HG03060 (cell line): ENCODE measurements around the gene STARD5.

Experiments
- ATAC-seq: cut with Tn5 transposase; IDR thresholded peaks from one replicate; pipeline ENCODE4 v1.9.1; 2021; ENCODE audit warnings: low read depth, moderate number of reproducible peaks; ENCODE audit not compliant: unreplicated experiment

The STARD5 gene

DNA sequence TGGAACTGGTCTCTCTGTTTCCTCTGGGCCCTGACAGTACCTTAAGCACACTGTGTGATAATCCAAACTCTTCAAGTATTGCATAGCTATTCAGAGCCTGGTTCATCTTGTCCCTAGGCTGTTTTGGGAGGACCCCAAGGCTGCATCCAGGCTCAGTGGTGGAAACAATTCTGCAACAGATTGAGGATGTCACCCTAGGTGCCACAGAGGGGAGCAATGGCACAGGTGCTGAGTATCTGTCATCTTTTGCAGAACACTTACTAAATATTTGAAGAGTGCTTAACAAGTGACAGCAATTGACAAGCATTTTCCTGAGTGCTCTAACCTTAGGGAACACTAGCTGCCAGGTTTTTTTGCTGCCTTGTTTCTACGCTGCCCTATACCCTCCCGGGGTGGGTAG is 27.8 kb downstream of the STARD5 start:
- no peak for ATAC-seq

DNA sequence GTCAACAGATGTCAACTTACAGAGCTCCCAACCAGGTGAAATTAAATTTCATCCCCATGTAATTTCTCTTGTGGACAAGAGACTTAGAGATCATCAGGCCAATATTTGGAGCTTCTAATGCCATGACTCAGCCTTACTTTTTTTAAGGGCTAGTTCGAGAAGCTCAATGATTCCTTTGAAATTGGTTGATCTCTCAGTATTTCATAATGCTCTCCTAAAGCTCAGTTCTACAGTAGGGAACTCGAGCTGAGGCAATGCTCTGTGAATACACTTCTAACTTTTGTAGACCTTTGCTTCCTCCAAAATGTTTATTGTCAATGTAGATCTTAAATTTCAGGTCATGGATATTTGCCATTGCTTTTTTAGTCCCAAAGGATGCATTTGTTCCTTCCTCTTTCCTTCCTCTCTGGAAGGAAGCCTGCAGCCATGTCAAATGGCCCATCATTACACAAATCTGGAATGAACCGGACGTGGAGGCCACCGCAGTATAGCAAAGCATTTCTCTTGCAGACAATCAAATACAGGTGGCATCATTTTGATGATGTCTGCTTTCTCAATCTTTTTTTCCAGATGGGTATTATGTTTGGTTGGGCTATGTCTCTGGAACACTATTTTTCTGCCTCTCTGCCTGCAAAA is 28.3 kb downstream of the STARD5 start:
- no peak for ATAC-seq

DNA sequence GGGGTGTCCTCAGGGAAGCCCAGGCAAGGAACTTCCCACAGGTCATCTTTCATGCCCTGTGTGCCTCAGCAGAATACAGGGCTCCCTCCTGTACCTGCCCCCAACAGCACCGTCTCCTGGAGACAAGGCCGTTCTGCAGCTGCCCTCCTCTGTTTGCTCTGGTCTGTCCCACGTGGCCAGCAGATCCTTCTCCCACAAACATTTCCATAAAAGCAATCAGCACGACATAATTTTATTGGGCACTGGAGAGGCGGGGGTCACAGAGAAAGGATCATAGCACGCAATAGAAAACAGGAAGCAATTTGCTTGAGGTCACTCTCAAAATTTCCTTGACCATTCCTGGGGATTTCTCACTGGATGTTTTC is 29.4 kb downstream of the STARD5 start:
- ATAC-seq, result no peak

DNA sequence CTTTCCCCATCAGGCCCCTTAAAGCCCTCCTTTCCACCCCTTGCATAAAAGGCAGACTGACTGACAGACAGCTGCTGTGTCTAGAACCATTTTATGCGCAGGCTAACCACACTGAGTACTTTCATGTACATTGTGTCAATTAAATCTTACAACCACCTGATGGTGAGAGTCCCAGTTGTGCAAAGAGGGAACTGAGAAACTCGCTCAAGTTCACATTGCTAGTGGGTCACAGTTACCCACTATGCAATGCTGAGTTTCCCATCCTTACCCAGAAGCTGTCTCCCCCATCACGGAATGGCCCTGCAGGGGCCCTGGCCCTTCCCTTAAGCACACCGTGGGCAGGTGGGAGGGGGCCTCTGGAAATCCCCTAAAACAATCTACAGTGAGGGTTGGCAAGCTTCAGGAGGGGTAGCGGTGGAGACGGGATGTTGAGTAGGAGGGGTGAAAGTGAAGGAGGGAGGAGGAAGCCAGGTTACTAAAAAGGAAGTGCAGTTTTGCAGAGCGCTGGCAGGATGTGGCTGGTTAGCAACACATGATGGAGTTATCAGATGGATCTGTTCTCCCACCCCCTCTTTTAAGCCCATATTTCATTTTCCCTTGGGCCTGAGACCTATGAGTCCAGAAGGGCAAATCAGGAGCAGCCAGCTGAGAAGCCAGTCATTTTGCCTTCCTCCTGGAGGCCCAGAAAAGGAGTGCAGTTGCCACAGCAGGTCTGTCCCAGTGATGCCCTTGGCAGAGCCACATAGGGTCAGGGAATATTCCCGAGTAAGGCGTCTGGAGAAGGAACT is 30.0 kb downstream of the STARD5 start:
- peak; percentile 55 for ATAC-seq

GRCh38 chr15:81292523-81293001 is 31.4 kb downstream of the STARD5 start:
- peak; percentile 27 for ATAC-seq

DNA sequence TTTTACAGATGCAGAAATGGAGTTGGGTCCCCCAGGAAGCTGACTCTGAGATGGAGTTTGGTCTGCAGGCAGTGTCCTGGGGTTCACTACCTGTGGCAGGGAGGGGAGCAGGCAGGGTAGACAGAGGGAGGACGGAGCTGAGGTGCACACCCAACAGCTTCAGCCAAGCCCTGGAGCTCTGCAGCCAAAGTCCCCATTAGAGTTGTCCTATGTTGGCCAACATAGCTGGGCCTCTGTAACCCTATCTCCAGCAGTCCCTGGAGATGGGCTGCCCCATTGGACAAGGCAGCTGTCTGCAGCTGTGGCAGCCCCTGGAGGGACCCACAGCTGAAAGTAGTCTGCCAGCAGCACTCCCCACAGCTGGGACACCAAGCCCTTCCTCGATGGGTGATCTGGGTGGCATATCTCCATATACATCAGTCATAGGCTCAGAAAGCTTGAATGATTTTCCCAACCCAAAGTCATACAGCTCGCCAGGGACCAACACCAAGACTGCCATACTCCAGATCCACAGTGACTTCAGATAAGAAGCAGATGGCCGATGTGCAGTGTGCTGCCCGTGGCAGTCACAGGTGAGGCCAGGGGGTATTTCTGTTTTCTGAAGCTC is 31.9 kb downstream of the STARD5 start:
- ATAC-seq, result peak; percentile 0

DNA sequence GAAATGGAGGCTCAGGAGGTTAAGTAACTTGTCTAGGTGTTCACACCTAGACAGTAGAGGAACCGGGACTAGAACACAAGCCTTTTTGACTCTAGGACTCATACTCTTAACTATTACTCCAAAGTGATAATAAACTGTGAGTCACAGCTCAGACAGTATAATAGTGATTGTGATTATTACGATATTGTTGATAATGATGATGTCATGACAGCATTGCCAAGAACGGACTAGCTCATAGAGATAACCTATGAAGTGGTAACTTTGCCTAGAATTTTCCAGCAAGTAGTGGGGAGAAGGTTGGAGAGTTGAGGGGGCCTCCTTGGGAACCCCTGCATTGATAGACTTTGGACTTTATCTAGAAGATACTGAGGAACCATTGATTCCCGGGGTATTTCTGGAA is 34.0 kb downstream of the STARD5 start:
- ATAC-seq, result no peak

DNA sequence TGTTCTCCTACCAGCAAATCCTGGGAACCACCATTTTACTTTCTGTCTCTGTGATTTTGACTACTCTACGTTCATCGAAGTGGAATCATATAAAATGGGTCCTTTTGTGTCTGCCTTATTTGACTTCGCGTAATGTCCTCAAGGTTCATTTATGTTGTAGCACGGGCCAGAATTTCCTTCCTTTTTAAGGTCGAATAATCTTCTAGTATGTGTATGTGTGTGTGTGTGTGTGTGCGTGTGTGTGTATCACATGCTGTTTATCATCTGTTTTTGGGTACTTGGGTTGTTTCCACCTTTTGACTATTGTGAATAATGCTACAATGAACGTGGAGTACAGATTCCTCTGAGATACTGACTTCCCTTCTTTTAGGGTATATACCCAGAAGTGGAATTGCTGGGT is 35.3 kb downstream of the STARD5 start:
- no peak for ATAC-seq

DNA sequence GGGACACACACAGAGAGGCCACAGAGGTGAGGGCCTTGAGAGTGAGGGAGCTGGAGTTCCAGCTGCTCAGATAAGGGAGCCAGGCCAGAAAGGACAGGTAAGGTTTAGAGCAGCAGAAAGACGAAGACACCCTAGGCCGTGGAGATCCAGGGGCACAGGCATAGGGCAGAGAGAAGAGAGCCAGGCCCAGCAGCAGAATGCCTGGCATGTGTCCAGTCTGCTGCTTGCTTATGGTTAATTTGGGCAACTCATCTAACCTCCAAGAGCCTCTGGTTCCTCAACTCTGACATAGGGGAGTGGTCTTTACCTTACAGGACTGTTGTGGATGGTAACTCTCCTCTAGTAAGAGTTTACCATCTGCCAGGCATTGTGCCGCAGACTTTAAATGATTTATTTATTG is 35.9 kb downstream of the STARD5 start:
- ATAC-seq, result no peak

- ATAC-seq, result no peak
These were observed 37.3 kb downstream of the STARD5 start for GRCh38 chr15:81286621-81287121.

GRCh38 chr15:81285461-81285860 is 38.5 kb downstream of the STARD5 start:
- no peak for ATAC-seq

- no peak for ATAC-seq
These were observed 39.5 kb downstream of the STARD5 start for GRCh38 chr15:81284256-81285031.

GRCh38 chr15:81282911-81283310 is 41.0 kb downstream of the STARD5 start:
- no peak for ATAC-seq

DNA sequence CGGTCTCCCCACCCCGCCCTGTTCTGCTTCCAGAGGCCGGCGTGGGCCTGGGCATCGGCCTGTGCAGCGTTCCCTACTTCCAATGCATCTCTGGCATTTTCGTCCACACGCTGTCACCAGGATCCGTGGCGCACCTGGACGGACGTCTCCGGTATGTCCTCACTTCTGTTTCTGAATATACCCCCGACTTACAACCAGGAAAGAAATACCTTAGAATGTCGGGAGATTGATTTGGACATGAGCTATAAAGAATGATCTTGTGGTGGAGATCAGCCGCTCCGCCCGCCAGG is 41.4 kb downstream of the STARD5 start:
- ATAC-seq, result no peak

DNA sequence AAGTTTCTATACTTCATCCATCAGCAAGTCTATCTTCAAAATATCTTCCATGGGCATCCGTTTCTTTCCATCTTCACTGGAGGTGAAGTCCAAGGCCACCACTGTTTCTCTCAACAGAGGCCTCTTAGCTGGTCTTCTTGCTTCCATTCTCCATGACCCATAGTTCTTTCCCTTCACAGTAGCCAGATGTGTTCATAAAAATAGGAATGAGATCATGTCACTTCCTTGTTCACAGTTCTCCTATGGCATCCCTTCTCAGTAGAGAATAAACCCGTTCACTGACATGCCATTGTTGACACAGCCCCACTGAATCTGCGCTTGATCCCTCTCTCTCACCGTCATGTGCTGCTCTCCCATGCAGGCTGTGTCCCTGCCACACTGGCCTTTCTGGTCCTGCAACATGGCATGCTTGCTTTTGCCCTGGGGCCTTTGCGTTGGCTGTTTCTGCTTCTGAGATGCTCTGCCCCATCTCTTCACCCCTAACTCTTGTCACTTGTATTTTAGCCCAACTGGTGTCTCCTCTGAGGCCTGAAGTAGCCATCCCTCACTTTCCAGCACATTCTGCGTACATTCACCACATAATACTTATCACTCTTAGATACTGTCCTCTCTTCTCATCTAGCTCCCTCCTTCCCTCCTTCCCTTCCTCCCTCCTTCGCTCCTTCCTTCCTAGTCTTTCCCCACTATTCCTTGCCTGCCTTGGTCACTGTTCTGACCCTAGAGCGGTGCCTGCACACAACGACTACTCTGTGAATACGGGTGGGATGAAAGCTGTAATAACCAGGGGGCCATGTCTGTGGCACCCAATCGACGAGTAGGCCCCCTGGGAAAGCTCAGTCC is 42.0 kb downstream of the STARD5 start:
- no peak for ATAC-seq

- no peak for ATAC-seq
These were observed 42.5 kb downstream of the STARD5 start for GRCh38 chr15:81281456-81281735.

DNA sequence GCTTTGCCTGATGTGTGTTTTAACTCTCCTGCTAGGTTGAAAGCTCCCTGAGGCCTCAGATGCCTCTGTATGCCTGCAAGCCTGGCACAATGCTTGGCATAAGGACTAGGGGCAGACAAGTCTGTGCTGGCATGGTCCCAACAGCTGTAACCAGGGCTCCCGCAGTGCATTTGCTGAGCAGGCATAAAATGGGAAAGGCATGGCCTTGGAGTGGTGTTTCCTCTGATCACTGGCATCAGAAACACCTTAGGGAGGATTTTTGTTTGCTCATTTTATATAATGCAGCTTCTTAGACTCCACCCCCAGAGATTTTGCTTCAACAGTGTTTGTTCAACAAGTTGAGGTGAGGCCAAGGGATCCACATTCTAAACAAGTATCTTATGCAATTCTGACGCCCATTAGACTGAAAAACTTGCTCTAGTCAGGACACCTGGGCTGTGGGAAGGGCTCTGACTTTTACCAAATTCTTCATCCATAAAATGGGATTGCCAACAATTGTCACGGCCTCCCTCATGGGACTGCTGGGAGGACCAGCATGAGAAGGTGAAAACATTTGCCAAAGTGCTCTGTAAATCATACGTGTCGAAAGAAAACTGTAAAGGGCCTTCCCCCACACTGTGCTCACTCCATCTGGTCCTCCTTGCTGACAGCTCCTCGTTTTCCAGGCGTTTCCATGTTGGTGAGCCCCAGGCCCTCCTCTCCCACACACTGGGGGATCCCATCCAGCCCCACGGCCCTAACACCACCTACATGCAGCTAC is 43.1 kb downstream of the STARD5 start:
- no peak for ATAC-seq

DNA sequence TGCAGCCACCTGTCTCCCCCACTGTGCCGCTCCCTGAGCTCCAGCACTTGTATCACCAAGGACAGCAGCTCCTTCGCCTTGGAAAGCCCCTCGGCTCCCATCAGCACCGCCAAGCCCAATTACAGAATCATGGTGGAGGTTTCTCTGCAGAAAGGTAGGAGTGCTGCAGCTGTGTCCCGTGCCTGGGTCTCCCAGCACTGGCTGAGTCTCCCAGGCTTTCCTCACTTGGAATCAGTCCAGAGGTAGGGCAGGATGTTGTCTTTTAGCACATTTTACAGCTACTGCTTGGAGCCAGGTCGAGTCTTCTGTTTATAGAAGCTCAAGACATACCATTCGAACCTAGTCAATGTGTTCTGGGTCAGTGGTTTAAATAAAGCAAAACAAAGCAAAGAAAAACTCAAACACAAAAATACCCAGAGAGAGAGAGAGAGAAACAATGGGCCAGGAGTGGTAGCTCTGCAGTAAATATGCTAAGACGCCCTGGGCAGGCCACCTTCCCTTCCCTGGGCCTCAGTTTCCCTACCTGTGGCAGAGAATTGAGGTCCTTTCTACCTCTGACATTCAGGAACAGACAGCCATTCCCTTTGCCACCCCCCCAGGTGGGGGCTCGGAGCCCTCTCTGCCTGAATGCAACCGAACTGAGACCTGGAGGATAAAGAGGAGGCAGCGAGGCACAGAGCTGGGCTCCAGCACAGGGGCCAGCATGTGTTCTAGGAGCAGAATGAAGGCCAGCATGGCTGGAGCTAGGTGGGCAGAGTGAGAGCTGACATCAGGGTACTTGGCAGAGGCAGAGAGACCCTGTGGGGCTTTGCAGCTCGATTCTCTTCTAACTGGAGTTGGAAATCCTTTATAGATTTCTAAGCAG is 44.1 kb downstream of the STARD5 start:
- ATAC-seq, result no peak
